GM12874 (cell line): ENCODE results near the gene EIF1B.

Source experiments
- CTCF ChIP-seq: IDR thresholded peaks from 2 replicates; pipeline ENCODE4 v1.5.1; 2011; ENCODE audit warnings: low read depth, mild to moderate bottlenecking, control low read depth, low read length, moderate library complexity; ENCODE audit not compliant: insufficient read depth

EIF1B gene

GRCh38 chr3:40323946-40324345 is 14.4 kb downstream of the EIF1B start:
- TF ChIP-seq CTCF, result no peak

GRCh38 chr3:40324621-40325020 is 15.1 kb downstream of the EIF1B start:
- no peak for TF ChIP-seq CTCF

- TF ChIP-seq CTCF, result no peak
These were observed 16.0 kb downstream of the EIF1B start for GRCh38 chr3:40325465-40325864.

GRCh38 chr3:40328374-40328773 is 18.9 kb downstream of the EIF1B start:
- TF ChIP-seq CTCF, result no peak

GRCh38 chr3:40329071-40329470 is 19.6 kb downstream of the EIF1B start:
- TF ChIP-seq CTCF, result no peak

- no peak for TF ChIP-seq CTCF
These were observed 23.2 kb downstream of the EIF1B start for GRCh38 chr3:40332684-40333083.

GRCh38 chr3:40333416-40333815 is 23.9 kb downstream of the EIF1B start:
- TF ChIP-seq CTCF, result no peak

GRCh38 chr3:40333852-40334251 is 24.3 kb downstream of the EIF1B start:
- TF ChIP-seq CTCF, result no peak
